NCI-H510A (cell line): ENCODE measurements around the gene SPECC1L.

ENCODE experiments used
- DNase-seq: peaks from one replicate; lab custom pipeline; 2025; lab: John Stamatoyannopoulos, UW

SPECC1L gene

DNA sequence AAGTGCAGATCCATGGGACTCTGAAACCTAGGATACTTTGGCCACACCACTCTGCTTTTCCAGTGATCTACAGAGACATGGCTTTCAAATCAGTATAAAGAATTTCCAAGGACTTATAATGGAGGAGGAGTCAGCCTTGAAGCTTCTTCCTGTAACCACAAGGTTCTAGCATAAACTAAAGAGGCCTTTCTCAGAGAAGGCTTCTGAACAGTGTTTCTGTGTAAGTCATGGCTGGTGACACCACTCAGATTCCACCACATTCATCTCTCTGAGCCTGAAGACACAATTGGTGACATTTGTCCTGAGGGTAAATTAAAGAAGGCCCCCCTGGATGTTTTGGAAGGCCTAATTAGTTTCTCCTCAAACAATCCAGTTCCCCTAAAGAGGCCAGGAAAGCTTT is 127.8 kb downstream of the SPECC1L start:
- no peak for DNase-seq

DNA sequence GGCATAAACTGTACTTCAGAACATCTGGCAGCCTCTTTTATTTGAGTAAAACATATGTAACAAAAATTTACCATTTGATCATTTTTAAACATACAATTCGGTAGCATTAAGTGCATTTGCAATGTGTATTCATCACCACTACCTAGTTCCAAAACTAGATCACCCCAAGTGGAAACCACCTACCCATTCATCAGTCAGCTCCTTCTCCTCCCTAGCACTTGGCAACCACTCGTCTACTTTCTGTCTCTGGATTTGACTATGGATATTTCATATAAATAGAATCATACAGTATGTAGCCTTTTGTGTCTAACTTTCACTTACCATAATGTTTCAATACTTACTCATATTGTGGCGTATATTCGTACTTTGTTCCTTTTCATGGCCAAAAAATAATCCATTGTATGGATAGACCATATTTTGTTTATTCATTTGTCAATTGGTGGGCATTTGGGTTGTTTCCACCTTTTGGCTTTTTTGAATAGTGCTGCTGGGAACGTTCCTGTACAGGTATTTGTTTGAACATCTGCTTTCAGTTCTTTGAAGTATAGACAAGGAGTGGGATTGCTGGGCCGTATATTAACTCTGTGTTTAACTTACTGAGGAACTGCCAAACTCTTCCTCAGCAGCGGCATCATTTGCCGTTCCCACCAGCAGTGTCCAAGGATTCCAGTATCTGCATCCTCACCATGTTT is 129.5 kb downstream of the SPECC1L start:
- no peak for DNase-seq

- DNase-seq, result no peak
Observed at GRCh38 chr22:24400726-24401596, 130.3 kb downstream of the SPECC1L start.

DNA sequence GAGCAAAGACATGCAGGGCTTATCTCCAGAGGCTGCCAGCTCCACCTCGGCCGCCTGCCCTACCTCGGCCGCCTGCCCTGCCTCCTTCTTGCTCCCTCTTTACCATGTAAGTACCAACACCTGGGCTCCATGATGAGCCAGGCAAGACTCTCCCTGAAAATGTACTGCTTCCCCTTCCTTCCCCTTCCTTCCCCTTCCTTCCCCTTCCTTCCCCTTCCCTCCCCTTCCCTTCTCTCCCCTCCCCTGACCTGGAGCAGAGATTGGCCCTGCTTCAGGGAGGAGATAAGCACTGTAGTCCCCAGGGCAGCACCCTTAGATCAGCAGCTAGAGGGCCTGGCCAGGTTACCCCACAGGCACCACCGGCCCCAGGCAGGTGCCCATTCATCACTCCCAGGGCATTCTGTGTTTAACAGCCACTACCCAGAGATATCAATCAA is 131.3 kb downstream of the SPECC1L start:
- DNase-seq, result no peak

DNA sequence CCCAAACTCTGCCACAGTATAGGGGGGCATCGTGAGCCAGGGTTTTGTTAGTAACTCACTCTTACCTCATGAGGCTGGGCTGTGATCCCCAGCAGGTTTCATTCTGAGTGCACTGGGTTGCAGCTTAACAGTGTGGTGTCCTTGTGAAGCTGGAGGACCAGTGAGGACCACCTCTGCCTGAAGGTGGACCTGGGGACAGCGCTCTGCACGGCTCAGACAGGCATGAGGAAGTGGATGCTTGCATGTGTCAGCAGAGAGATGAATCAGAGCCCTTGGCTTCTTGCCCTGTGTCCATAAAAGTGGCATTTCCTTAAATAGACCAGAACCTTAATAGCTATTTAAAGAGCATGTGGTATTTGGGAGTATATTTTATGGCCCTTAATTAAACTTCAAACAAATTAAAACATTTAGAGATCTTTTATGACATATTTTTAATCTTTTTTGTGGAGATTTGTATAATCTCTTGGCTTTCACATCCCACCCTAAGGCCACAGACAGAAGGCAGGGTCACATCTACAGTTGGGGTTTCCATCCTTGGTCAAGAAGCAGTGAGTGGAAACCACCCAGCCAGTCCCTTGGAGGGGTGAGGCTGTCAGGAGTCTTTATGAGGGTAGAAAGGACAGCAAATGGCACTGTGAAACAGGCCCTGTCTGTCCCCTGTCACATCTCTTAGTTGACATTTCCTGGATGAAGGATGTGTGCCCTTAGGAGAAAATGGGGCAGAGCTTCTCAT is 132.0 kb downstream of the SPECC1L start:
- no peak for DNase-seq

- DNase-seq, result no peak
Observed at GRCh38 chr22:24403346-24403745, 132.7 kb downstream of the SPECC1L start.

- no peak for DNase-seq
Observed at GRCh38 chr22:24404561-24405275, 134.1 kb downstream of the SPECC1L start.

DNA sequence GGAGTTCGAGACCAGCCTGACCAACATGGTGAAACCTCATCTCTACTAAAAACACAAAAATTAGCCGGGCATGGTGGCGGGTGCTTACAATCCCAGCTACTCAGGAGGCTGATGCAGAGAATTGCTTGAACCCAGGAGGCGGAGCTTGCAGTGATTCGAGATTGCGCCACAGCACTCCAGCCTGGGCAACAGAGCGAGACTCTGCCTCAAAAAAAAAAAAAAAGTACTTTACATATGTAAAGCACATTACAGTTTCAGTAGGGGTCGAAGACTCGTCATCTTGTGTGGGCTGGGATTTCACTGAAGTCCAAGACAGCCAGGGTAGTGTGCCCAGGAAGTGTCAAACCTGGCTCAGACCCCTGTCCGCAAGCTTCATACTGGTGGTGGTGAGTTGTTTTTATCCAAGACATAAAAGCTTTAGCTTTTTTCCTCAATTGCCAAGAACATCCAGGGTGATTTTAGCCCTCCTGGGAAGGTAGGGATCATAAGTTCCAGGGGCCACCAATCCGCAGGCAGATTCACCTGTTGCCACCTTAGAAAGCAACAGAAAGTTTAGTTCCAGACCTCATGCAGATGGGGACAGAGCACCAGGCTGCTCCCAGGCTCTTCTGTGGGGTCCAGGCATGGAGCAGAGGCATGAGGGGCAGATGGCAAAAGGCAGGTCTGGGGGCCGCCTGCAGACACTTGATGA is 135.1 kb downstream of the SPECC1L start:
- DNase-seq, result no peak

DNA sequence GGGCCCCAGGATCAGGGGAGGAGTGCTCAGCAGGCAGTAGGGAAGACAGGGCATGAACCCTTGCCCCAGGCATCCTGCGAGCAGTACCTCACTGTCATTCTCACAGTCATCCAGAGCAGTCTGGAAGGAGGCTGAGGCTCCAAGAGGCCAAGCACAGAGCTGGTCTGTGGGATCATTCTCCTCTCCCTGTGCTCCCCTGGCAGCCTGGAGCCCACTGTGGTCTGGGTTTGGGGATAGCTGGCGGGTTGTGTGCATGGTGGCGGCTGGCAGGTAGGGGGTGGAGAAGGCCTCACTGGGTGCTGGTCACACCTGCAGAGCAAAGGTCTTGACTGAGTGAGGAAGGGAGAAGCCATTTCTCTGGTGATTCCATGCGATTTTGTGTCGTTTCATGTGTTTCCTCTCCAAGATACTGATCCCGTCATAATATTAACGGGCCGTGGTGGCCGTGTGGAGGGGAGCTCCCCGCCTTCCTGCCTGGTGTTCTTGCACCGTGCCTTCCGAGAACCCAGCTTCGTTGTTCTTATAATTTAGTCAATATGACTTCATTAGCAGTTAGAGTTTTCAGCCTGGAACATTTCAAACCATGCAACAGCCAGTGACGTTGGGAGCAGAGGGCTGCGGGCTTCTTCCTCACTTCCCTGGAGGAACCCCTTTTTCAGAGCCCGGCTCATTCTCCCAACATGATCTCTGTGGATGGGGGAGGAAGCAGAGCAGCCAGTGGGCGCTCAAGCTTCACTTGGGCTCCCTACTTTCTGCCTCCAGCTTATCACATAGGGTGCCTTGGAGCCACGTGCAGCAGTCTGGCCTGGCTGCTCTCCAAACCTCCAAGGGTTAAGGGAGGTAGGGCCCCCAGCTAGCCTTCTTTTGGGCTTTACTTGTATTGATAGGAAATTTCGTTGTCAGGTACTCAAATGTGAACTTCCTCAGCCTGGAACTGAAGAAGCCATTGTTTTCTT is 136.0 kb downstream of the SPECC1L start:
- DNase-seq, result no peak

- DNase-seq, result no peak
Observed at GRCh38 chr22:24407278-24407665, 136.6 kb downstream of the SPECC1L start.

GRCh38 chr22:24407884-24408283 is 137.3 kb downstream of the SPECC1L start:
- no peak for DNase-seq

- DNase-seq, result no peak
Observed at GRCh38 chr22:24408630-24409029, 138.0 kb downstream of the SPECC1L start.

DNA sequence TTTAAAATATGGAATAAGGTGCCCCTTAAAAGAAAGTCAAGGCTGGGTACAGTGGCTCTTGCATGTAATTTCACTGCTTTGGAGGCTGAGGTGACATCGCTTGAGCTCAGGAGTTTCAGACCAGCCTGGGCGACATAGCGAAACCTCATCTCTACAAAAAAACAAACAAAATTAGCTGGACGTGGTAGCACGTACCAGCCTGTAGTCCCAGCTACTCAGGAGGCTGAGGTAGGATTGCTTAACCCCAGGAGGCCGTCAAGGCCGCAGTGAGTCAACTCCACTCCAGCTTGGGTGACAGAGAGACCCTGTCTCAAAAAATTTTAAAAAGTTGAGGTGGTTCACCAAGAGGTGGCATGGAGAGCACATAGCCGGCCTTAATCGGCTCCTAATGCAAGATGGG is 139.1 kb downstream of the SPECC1L start:
- DNase-seq, result no peak

DNA sequence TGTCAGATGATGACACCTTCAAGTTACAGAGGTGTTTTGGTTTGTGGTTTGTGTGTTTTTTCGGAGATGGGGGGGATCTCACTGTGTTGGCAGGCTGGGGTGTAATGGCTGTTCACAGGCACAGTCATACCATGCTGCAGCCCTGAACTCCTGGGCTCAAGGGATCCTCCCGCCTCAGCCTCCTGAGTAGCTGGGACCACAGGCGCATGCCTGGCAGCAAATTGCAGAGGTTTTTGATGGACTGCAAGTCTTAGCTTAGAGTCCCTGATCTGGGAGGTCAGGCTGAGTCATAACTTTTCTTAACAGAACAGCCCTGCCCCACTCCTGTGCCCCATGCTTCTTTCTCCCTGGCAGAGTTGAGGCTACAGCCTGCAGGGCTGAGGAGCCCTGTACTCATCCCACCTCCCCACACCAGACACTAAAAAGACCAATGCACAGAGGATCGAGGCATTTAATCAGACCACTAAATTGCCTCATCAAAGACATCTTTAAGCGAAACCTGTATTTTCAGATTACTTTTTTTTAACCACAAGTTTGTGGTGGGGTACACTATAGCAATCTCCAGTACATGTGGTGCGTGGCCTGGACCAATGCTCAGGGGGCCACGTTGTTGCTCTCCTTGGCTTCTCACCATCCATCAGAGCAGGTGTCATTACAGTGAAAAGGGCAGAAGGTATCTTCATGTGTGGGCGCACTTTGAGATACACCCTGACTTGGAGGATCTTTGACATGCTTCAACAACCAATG is 139.7 kb downstream of the SPECC1L start:
- no peak for DNase-seq

GRCh38 chr22:24411256-24412004 is 140.8 kb downstream of the SPECC1L start:
- no peak for DNase-seq

DNA sequence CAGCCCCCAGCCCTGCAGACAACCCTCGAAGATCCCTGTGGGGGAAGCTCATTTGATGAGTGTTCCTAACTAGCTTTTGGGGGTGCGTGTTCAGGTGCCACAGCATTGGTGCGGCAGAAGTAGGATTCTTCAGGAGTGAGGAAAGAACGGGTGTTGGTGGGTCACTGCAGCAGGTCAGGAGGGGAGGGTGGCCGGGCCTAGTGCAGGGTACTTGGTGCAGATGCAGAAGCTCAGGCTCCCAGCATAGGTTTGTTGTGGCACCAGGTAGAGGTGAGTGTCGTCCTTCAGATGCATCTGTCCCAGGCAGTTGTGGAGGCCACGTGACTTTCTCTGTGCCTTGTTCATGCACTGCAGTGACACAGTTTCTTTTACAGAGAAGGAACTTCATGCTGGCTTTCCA is 141.6 kb downstream of the SPECC1L start:
- no peak for DNase-seq

- DNase-seq, result no peak
Observed at GRCh38 chr22:24413271-24413670, 142.6 kb downstream of the SPECC1L start.

- DNase-seq, result no peak
Observed at GRCh38 chr22:24413736-24414385, 143.2 kb downstream of the SPECC1L start.
